OCI-LY1 (cell line): Measurements from ENCODE around the gene CSK.

Source experiments
- H2AFZ ChIP-seq: fragments of 200-600 bp; sonication (generic), shearing (Covaris generic); 2 replicates; pipeline ENCODE4 v1.6.0; 2014; ENCODE audit warnings: antibody characterized with exemption, mild to moderate bottlenecking, low read length
- H3F3A ChIP-seq: fragments of 200-600 bp; sonication (generic), shearing (Covaris generic); 2 replicates; pipeline ENCODE4 v1.6.0; 2014; ENCODE audit warnings: mild to moderate bottlenecking, antibody characterized with exemption, low read length, moderate library complexity; ENCODE audit not compliant: insufficient read depth
- H3K27ac ChIP-seq: fragments of 200-600 bp; sonication (generic); 2 replicates; pipeline ENCODE4 v1.5.1; 2014; ENCODE audit warnings: low read length, mixed run types, mild to moderate bottlenecking, low read depth; ENCODE audit not compliant: poor library complexity, severe bottlenecking
- H3K27me3 ChIP-seq: fragments of 200-600 bp; sonication (generic); 2 replicates; pipeline ENCODE4 v1.6.0; 2014; ENCODE audit warnings: antibody characterized with exemption, mild to moderate bottlenecking, low read length, moderate library complexity; ENCODE audit not compliant: insufficient read depth
- H3K36me3 ChIP-seq: fragments of 200-600 bp; sonication (generic); 2 replicates; pipeline ENCODE4 v1.6.1; 2014; ENCODE audit warnings: mild to moderate bottlenecking, antibody characterized with exemption, low read length, moderate library complexity, mixed read lengths; ENCODE audit not compliant: insufficient read depth
- H3K4me1 ChIP-seq: fragments of 200-600 bp; sonication (generic); 2 replicates; pipeline ENCODE4 v1.5.1; 2014; ENCODE audit warnings: mild to moderate bottlenecking, low read length, moderate library complexity; ENCODE audit not compliant: insufficient read depth, severe bottlenecking
- H3K4me2 ChIP-seq: fragments of 200-600 bp; sonication (generic), shearing (Covaris generic); 2 replicates; pipeline ENCODE4 v1.6.1; 2014; ENCODE audit warnings: low read length
- H3K4me3 ChIP-seq: fragments of 200-600 bp; sonication (generic); 2 replicates; pipeline ENCODE4 v1.5.1; 2014; ENCODE audit warnings: low read length, low read depth, mild to moderate bottlenecking, mixed read lengths; ENCODE audit not compliant: poor library complexity, severe bottlenecking
- H3K79me2 ChIP-seq: fragments of 200-600 bp; shearing (Covaris generic); 2 replicates; pipeline ENCODE4 v1.6.1; 2016; ENCODE audit warnings: mixed run types, low read length, mixed read lengths; ENCODE audit not compliant: insufficient read depth
- H3K9ac ChIP-seq: fragments of 200-600 bp; sonication (generic), shearing (Covaris generic); 2 replicates; pipeline ENCODE4 v1.6.1; 2014; ENCODE audit warnings: mild to moderate bottlenecking, low read length, mixed read lengths
- H3K9me2 ChIP-seq: fragments of 200-600 bp; sonication (generic), shearing (Covaris generic); 2 replicates; pipeline ENCODE4 v1.6.1; 2014; ENCODE audit warnings: low read depth, mild to moderate bottlenecking, low read length, mixed read lengths
- H3K9me3 ChIP-seq: fragments of 200-600 bp; shearing (Covaris generic); 2 replicates; pipeline ENCODE4 v1.6.1; 2014; ENCODE audit warnings: low read length, mixed read lengths
- H4K20me1 ChIP-seq: fragments of 200-600 bp; sonication (generic), shearing (Covaris generic); 2 replicates; pipeline ENCODE4 v1.6.0; 2016; ENCODE audit warnings: mild to moderate bottlenecking, low read length; ENCODE audit not compliant: insufficient read depth
- EZH2 ChIP-seq: fragments of 200-600 bp; sonication (generic), shearing (Covaris generic); IDR thresholded peaks from 2 replicates; pipeline ENCODE4 v1.8.0; 2017; ENCODE audit warnings: borderline replicate concordance, mixed run types, mild to moderate bottlenecking, antibody characterized with exemption, low read length, moderate library complexity, mixed read lengths
- TF ChIP-seq, protein P1 (sequence below): fragments of 200-600 bp; sonication (generic), shearing (Covaris generic); IDR thresholded peaks from 2 replicates; pipeline ENCODE4 v1.5.1; 2017; ENCODE audit warnings: mild to moderate bottlenecking, antibody characterized with exemption, low read length, moderate library complexity, mixed read lengths

Gene CSK

DNA sequence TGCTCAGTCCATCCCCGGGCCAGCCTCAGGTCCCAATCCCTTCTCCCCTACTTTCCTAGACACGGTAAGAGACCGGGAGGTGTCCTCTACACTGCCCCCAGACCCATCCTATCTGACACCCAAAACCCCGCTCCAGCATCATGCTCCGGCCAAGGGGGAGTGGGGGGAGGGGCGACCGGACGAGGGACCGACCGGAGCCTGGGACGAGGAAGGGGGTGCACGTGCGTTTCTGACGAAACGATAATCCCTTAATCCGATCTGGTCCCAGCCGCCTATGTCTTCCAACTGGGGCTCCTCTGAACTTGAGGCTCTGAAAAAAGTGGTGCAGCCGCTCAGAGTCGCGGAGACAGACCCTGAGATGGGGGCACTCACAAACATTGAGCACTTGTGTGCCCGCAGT is 45.0 kb downstream of the CSK start:
- H3K27me3 ChIP-seq = no peaks in the 10 kb centered on the region

DNA sequence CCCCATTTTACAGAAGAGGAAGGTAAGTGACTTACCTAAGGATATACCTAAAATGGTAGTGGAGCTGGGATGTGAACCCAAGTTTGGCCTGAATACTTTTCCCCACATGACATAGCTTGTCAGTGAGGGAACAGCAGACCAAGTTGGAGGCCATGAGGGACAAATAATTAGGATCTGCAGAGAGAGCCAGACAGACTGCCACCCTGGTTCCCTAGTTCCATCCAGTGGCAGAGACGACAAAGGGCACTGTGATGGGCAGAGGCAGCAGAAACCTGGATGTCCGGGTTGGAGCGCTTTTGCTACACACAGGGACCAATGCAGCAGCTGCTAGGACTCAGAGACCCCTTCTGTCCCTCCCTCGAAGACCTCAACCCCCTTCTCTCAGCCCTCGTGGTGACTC is 45.7 kb downstream of the CSK start:
- Histone ChIP-seq H3K4me1 (no peaks in the 10 kb centered on the region), H3F3A (no peaks in the 10 kb centered on the region), H3K4me2 (no peak overlapping the region), H3K36me3 (no peaks in the 10 kb centered on the region), H3K27ac (no peak overlapping the region), H4K20me1 (no peaks in the 10 kb centered on the region), H3K9me3 (no peaks in the 10 kb centered on the region), H3K9ac (no peak overlapping the region), H3K9me2 (no peaks in the 10 kb centered on the region), H2AFZ (no peak overlapping the region), H3K27me3 (no peaks in the 10 kb centered on the region), H3K4me3 (no peak overlapping the region), H3K79me2 (no peaks in the 10 kb centered on the region)
- TF ChIP-seq, protein P1, sequence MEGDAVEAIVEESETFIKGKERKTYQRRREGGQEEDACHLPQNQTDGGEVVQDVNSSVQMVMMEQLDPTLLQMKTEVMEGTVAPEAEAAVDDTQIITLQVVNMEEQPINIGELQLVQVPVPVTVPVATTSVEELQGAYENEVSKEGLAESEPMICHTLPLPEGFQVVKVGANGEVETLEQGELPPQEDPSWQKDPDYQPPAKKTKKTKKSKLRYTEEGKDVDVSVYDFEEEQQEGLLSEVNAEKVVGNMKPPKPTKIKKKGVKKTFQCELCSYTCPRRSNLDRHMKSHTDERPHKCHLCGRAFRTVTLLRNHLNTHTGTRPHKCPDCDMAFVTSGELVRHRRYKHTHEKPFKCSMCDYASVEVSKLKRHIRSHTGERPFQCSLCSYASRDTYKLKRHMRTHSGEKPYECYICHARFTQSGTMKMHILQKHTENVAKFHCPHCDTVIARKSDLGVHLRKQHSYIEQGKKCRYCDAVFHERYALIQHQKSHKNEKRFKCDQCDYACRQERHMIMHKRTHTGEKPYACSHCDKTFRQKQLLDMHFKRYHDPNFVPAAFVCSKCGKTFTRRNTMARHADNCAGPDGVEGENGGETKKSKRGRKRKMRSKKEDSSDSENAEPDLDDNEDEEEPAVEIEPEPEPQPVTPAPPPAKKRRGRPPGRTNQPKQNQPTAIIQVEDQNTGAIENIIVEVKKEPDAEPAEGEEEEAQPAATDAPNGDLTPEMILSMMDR = no peak
- no peak for TF ChIP-seq EZH2

More for the DNA sequence above, 45.0 kb downstream of the CSK start:
- H3K27ac ChIP-seq = no peak overlapping the region
- H3K9me2 ChIP-seq = no peaks in the 10 kb centered on the region
- no peaks in the 10 kb centered on the region for H3F3A ChIP-seq
- no peak overlapping the region for H2AFZ ChIP-seq
- H3K36me3 ChIP-seq = no peaks in the 10 kb centered on the region
- H3K9ac ChIP-seq = no peak overlapping the region
- no peak overlapping the region for H3K4me2 ChIP-seq
- H3K79me2 ChIP-seq = no peaks in the 10 kb centered on the region
- H3K9me3 ChIP-seq = no peaks in the 10 kb centered on the region
- H4K20me1 ChIP-seq = no peaks in the 10 kb centered on the region
- H3K4me3 ChIP-seq = no peak overlapping the region
- no peaks in the 10 kb centered on the region for H3K4me1 ChIP-seq
- no peak for TF ChIP-seq EZH2
- TF ChIP-seq, protein P1 = no peak

DNA sequence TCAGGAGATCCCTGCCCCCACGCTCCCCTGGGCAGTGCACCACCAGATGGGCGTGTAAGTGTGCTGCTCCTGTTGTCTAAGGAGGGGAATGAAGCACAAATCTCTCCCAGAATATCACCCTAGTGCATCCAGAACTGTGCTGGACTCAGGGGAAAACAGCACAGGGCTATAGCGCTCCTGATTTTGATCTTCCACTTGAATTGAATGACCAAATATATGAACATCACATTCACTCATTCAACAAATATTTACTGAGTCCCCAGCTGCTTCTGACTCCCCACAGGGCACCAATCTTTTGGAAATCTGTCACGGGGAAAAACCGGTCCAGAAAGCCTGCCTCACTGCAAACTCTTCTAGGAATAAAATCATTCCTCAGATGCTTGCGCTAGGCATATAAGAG is 47.0 kb downstream of the CSK start:
- no peaks in the 10 kb centered on the region for H3K27me3 ChIP-seq
- H3K36me3 ChIP-seq = no peaks in the 10 kb centered on the region
- no peak overlapping the region for H3K4me3 ChIP-seq
- H2AFZ ChIP-seq = no peak overlapping the region
- H3K4me2 ChIP-seq = no peak overlapping the region
- no peak overlapping the region for H3K27ac ChIP-seq
- no peaks in the 10 kb centered on the region for H3K79me2 ChIP-seq
- H3F3A ChIP-seq = no peaks in the 10 kb centered on the region
- no peaks in the 10 kb centered on the region for H3K9me3 ChIP-seq
- no peaks in the 10 kb centered on the region for H3K4me1 ChIP-seq
- H4K20me1 ChIP-seq = no peaks in the 10 kb centered on the region
- no peaks in the 10 kb centered on the region for H3K9me2 ChIP-seq
- no peak overlapping the region for H3K9ac ChIP-seq
- TF ChIP-seq, protein P1 = no peak
- TF ChIP-seq EZH2 = no peak
